Measurements from ENCODE around the gene RSPO4. TPM values are rescaled to one million over a fixed set of nuclear protein-coding genes. Genes with fewer than 3 reads are reported as not detected.

The RSPO4 gene
- total RNA-seq, 1 experiment from 2014 or later, result 6.7 TPM

DNA sequence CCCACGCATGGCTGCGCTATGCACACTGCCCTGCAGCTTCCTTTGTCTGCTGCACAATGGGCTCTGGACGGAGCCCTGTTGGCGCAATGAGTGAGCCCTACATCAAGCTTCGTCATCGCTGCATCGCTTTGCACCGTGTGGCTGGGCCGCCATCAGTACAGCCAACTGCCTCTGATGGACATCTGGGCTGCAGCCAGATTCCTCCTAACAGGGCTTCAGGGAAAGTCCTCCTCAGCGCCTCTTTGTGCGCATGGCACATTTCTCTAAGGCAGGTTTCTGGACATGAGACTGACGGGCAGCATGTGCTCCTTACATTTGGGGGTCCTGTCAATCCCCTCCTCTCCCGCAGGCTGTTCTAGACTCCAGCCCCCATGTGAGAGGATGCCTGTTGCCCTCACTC, 56.3 kb downstream of the RSPO4 start:
- H3K27me3 Mint-ChIP-seq (ENCODE audit: low read depth), result peaks cover 10% of the 10 kb centered on the region
- Histone ChIP-seq H2AFZ (ENCODE audit: low read length) (no peak overlapping the region), H4K8ac (replicated peaks; ENCODE audit: insufficient read length, low read depth, low read length) (no peak overlapping the region), H4K20me1 (ENCODE audit: control insufficient read depth, insufficient read depth, insufficient read length) (no peaks in the 10 kb centered on the region), H3K4ac (ENCODE audit: low read depth, low read length) (no peak overlapping the region), H3K56ac (ENCODE audit: insufficient read length, low read depth, low read length) (no peak overlapping the region), H3K27me3 (ENCODE audit: insufficient read depth, low read length) (no peaks in the 10 kb centered on the region), H3K4me1 (ENCODE audit: insufficient read depth, low read length) (peaks cover 5% of the 10 kb centered on the region; the same call in 1 of the 2 replicates), H2BK12ac (ENCODE audit: insufficient read length, low read depth, low read length) (no peak overlapping the region), H3K9ac (ENCODE audit: extremely low read depth, insufficient read length, low read length) (no peak overlapping the region), H4K5ac (ENCODE audit: insufficient read length, low read depth, low read length) (no peak overlapping the region), H3K23me2 (ENCODE audit: insufficient read length, low read depth, low read length, poor library complexity, severe bottlenecking) (no peaks in the 10 kb centered on the region), H3K4me2 (ENCODE audit: insufficient read depth, insufficient read length, low read length) (no peak overlapping the region), H3K79me2 (ENCODE audit: insufficient read depth, low read length) (no peaks in the 10 kb centered on the region), H2BK5ac (ENCODE audit: insufficient read length, low read length) (no peak overlapping the region), H3K23ac (ENCODE audit: insufficient read length, low read depth, low read length) (no peak overlapping the region), H4K91ac (ENCODE audit: insufficient read length, low read depth, low read length) (no peak overlapping the region), H3K18ac (ENCODE audit: insufficient read length, low read depth, low read length) (no peak overlapping the region), H2AK5ac (ENCODE audit: insufficient read length, low read length) (no peak overlapping the region), H3T11ph (ENCODE audit: low read length) (no peak overlapping the region), H2BK20ac (ENCODE audit: low read depth, low read length, poor library complexity, severe bottlenecking) (no peak overlapping the region), H3K79me1 (ENCODE audit: insufficient read depth, low read depth, low read length, poor library complexity, severe bottlenecking) (no peaks in the 10 kb centered on the region), H2BK15ac (ENCODE audit: low read depth, low read length) (no peak overlapping the region), H3K9me3 (ENCODE audit: control insufficient read depth, low read depth, low read length) (no peaks in the 10 kb centered on the region), H3K14ac (ENCODE audit: insufficient read depth, low read length) (no peak overlapping the region), H2BK120ac (ENCODE audit: low read depth, low read length, poor library complexity, severe bottlenecking) (no peak overlapping the region), H3K27ac (ENCODE audit: insufficient read length, low read depth, low read length) (no peak overlapping the region)
- no peaks in the 10 kb centered on the region for H3K36me3 Mint-ChIP-seq (ENCODE audit: insufficient read depth in 1 of 3, low read depth in 3 of 3)
- no CpG with 5 or more reads among the region's 13 CpGs for WGBS (ENCODE audit: extremely low coverage, insufficient read length, low lambda C conversion rate)
- H3K4me1 Mint-ChIP-seq, result peaks cover 31 to 32% of the 10 kb centered on the region in 2 experiments
- no peak overlapping the region for H3K27ac Mint-ChIP-seq
- no peaks in the 10 kb centered on the region for H3K9me3 Mint-ChIP-seq
- no peak for DNase-seq
- TF ChIP-seq, protein P1, sequence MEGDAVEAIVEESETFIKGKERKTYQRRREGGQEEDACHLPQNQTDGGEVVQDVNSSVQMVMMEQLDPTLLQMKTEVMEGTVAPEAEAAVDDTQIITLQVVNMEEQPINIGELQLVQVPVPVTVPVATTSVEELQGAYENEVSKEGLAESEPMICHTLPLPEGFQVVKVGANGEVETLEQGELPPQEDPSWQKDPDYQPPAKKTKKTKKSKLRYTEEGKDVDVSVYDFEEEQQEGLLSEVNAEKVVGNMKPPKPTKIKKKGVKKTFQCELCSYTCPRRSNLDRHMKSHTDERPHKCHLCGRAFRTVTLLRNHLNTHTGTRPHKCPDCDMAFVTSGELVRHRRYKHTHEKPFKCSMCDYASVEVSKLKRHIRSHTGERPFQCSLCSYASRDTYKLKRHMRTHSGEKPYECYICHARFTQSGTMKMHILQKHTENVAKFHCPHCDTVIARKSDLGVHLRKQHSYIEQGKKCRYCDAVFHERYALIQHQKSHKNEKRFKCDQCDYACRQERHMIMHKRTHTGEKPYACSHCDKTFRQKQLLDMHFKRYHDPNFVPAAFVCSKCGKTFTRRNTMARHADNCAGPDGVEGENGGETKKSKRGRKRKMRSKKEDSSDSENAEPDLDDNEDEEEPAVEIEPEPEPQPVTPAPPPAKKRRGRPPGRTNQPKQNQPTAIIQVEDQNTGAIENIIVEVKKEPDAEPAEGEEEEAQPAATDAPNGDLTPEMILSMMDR (conservative IDR thresholded peaks at IDR 0.05), result no peak
- no peak overlapping the region for H3K4me3 Mint-ChIP-seq

Measured in H9 (cell line).